Mucosa of gallbladder (tissue), 1 donor: ENCODE results near the gene ALDH1A1. TPM values are rescaled to one million over a fixed set of nuclear protein-coding genes. Genes with fewer than 3 reads are reported as not detected.

ENCODE experiments used
- DNase-seq: peaks from one replicate; pipeline ENCODE4 v3.0.0-alpha.2; 2020; ENCODE audit warnings: low spot score
- total RNA-seq: library from RNA; stranded (reverse); gene quantifications from one replicate; pipeline ENCODE4 v1.2.1, GENCODE V29; 2021
- donor health status: DM: no; HTN: no; CAD: no.

Gene ALDH1A1
- total RNA-seq, 1 donor from 2014 or later = 452 TPM

DNA sequence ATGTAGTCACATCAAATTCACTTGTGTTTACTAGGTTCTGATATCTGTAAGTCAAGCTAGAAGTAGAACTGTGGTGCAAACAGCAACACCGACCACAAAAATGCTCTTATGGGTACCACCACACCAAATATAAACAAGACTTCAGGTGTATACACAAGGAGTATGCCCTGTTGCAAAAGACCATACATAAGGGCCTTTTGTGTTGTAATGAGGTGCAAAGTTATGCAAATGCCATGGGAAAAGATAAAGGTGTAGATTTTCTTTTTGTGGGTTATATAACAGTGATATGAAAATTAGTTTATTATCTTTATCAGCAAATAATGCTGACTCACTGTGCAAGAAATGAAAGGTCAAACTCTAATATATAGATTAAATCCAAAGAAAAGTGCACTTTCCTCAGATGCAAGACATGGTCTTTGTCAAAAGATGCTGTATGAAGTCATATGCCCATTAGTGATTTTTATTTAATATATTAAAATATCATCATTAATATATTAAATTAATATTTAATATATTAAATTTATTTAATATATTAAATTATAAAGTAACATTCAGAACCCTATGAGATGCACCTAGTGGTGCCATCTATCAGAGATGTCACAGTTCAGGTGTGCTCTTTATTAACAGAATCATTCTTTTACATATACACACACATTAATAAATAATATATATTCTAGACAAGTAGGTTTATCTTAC, 26.7 kb upstream of the ALDH1A1 start:
- no peak for DNase-seq

DNA sequence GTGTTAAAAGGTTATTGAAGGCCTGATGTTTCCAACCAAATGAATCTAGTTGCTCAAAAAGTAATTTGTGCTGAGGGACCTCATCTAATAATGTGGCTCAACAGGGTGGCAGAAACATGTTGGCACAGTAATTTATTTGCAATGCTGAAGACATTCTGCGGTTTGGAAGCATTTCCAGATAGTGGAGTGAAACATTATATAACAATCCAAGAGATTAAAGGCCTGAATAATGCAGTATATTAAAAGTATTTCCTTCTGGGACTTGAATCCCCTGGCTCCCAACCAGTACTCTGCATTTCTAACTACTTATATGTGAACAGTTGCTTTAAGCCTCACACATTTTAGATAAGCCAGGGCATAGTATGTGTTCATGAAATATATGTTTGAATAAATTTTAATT, 25.9 kb upstream of the ALDH1A1 start:
- no peak for DNase-seq

DNA sequence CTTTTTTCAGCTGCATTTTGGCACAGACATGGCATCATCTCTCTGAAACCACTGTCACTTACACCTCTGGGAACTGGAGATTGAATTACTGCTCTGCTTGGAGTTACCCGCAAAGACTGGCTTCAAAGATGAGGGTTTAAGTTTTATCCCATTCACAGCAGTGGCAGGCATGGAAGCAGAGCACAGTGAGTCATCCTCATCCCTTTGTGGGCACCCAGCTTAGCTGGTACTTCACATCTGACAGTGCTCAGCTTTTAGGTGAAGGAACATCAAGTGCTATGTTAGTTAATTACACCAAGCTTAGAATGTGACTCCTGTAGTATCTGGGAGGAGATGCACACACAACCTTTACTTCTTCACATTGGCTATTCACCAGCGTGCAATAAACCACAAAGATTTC, 24.8 kb upstream of the ALDH1A1 start:
- DNase-seq = no peak

DNA sequence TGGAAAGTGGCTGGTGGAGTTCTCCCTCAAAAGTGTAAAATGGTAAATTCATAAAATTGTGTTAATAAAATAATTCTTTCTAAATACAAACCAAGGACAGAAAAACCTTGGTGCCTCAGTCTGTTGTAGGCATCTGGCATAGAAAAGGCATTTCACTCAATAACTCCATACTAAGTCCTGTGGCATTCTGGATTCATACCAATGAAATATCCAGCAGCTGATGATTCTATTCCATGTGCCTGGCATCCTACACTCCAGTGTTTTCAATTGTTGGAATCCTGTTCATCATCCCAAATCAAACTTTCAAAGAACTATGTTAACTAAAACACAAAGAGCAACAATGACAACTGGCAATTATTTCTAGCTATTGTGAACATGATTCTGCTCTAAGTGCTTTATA, 21.6 kb upstream of the ALDH1A1 start:
- no peak for DNase-seq

DNA sequence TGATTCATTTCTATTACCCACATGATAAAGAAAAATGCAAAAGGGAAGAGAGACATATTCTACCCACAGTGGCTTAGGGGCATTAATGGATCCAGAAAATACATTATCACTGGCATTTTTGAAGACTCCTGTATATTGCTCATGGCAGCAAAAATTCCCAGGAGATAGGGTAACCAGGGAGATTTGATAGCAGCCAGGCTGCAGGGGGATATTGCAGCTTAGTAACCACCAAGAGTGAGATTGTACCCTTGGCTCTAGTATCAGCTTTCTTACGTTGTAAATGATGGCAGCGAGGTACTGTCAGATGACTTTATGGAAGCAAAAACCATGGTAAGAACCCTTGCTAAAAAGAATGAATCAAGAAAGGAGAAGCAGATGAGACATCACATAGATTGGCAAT, 19.8 kb upstream of the ALDH1A1 start:
- no peak for DNase-seq

DNA sequence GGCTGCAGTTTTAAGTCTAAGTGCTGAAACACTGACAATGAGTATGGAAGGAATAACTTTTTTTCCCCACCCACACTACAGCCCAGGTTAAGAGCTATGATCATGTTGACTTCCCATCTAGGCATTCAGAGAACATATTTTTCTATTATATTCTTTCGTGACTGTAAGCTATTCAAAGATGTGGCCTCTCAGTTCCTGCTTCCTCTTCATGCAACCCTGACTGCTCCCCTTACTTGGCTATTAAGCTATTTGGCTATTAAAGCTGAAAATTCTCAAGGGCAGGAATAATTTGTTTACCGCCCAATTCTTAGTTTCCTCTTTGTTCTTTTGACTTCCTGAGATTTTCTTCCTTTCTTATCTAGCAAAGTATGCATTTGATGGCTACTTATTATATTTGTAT, 18.6 kb upstream of the ALDH1A1 start:
- DNase-seq = no peak

DNA sequence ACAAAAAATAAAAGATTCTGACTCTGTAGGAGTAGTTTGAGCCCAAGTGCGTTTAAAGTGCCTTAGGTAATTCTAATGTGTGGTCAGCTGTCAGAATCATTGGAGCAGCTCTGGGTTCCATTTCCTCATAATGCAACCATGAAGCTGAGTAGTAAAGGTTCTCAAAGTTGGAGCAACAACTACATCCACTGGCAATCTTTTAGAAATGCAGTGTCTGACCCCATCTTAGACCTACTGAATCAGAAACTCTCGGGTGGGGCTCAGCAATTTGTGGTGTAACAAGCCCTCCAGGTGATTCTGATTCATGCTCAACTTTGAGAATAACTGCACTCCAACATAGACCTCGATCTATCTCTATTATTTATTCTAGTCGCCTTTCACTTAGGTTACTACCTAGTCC, 7.6 kb upstream of the ALDH1A1 start:
- DNase-seq = no peak

DNA sequence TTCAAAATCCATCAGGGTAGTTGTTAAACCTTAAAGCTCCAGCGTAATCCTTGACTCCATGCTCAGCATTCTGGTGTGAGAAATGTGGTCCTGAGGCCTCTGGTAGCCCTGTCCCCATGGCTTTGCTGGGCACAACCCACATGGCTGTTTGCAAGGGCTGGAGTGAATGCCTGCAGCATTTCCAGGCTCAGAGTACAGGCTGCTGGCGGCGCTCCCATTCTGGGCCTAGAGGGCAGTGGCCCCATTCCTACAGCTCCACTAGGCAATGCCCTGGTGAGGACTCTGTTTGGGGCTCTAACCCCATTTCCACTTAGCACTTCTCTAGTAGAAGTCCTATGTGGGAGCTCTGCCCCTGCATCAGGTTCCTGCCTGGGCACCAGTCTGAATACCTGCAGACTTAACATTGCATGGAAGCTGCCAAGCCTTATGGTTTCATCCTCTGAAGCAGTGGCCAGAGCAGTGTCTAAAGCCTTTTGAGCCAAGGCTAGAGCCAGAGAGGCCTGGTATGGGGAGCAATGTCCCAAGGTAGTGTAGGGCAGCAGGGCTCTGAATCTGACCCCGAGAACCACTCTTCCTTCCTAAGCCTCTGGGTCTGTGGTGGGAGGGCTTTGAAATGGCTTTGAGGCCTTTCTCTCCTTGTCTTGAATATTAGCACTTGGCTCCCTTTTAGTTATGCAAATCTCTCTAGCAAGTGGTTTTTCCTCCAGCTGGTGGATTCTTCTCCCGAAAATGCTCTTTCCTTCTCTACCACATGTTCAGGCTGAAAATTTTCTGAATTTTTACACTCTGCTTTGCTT, 5.8 kb upstream of the ALDH1A1 start:
- no peak for DNase-seq

DNA sequence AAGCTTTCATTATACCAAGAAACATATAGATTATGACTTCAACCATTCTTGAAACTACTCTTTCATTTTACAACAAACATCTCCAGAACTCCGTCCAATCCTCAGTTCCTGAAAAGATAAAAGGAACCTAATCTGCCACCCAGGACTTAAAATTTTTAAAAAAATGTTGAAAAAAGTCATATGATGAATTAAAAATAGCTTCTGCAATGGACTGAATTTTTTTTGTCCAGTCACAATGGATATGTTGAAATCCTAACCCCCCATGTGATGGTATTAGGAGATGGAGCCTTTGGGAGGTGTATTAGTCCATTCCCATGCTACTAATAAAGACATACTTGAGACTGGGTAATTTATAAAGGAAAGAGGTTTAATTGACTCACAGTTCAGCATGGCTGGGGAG, 2.7 kb upstream of the ALDH1A1 start:
- no peak for DNase-seq

DNA sequence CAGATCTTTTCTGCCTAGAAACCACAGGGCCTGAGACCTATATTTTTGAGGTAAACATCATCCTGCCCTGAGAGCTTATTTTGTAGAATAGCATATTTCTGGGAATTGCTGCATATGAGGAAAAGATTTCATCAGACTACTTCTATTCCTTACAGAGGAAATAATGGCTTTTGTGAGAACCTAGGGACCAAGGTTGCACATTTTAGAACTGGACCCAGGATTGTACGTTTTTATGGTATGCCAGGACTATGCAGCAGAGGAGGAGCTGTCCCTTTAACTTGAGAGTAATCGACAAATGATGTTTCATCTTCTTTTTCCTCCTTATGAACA, 2.2 kb upstream of the ALDH1A1 start:
- DNase-seq = no peak

DNA sequence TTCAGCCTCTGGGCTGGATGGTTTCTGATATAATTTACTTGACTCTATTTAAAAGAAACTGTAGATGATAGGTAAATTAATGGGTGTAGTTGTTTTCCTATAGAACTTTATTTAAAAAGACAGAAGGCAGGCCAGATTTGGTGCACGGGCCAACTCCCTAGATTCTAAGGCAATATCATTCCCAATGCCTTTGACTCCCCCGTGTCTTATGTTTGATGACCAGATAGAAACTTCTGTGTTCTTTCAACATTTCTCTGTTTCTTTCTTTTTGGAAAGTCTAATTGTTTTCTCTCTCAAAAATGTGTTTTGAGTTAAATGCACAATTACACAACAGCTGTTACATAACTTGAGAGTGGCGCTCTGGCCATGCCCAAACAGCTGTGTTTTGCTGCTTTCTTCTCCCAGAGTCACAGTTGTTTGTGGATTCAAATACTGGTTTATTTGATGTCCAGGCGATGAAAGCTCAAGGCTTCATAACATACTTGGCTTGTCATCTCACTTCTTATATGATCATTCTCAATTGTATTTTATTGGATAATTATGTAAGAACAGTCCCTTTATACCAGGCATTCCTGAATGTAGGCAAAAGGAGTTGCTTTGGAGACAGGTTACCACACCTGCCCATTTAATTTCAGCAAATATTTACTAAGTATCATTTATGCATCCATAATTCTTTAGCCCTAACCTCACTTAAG, 1.7 kb upstream of the ALDH1A1 start:
- no peak for DNase-seq

DNA sequence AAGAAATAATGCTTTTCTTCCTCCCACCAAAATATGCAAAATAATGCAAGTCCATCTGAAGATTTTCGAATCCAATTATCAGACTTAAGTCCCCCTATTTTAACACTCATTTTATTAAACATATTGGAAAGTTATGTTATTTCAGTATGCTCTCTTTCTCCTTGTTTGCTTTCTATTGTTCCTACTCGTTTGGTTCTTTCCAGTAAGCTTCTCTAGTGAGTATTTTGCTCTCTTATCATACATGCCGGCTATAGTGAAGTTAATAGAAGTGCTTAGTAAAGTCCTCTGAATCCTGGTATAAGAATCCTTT, 517 bp downstream of the ALDH1A1 start:
- no peak for DNase-seq

DNA sequence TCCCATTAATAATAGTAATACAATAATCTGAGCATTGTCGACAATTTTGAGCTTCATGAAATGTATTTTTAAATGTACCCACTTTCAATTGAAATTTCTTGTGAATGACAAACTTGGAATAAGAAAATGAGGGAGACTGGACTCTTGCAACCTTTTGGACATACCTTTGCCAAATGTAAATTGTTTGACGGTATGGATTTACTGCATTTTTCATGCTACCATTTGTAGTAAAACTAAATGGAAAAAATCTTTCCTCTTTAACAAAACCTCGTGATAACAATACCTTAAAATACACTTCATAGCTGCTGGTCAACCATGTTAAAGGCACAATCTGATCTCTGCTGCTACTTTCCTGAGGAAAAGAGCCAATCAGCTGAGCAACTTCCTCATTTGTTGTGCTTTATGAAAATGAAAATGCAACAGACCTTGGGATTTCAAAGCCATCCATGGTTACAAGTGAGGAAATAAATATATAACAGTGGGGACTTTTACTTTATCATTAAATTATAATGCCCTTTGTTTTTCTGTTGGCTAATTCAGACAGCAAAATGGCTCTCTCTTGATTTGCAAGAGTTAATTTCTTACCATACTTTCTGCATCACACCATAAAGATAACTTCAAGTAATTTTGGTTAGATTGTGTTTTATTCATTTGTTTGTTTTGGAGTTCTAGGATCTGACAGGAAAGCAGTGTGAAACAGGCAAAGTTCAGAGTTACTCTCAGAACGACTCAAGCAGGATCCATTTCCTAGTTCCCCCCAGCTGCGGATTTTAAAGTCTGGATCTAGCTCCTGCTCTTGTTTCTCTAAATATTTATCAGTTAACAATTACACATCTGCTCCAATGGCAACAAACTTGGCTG, 1.1 kb downstream of the ALDH1A1 start:
- DNase-seq = no peak

DNA sequence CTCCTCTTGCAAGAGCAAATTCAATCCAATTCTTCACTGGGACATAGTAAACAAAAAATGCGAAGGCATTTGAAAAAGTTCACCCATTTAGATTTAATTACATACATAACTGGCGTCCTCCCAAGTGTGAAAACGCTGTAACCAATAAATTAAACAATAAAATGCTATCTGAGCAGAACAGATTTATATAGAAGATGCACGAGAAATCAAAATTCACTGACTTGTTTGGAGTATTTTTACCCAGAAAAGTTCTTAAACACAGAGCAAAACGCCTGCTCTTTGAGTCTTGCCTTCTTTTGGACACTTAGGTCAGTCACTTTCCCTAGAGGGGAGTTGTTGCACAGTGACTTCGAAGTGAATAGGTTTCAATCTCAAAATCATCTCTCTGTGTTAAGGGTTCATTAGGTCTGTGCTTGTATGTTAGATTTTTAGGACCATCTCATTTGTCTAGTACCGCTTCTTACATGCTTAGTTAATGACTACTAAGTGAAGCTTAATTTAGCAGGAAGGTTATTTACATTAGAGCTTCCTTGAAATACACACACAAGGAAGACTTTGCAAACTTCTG, 1.9 kb downstream of the ALDH1A1 start:
- DNase-seq = no peak

DNA sequence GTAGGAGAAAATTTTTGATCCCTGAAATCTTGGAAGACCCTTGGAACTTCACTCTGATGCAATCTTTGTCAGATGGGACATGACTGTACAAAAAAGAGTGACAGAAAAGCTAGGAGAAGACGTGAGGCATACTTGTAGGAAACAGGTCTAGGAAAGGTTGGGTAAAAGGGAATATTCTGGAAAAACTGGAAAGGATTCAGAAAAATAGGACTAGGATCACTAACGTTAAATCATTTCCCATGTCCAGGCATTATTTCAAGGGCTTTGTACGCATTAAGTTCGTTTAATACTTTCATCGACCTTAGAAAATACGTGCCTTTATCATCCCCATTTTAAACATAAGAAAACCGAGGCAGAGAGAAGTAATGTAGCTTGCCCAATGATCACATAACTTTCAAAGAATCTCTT, 2.9 kb downstream of the ALDH1A1 start:
- DNase-seq = no peak

DNA sequence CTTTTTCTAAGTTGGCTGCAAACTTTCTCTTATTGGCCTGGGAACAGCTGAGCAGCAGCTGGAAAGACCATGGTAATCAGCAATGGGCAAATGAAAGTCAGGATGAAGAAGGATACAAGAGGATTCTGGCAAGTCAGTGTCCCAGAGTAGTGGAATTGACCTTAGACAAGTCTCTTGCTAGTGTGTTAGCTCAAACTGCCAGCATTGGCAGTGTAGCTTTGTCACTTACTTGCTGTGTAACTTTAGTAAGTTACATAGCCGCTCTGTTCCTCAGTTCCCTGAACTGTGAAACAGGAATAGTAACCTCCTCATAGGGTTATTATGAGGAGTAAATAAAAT, 3.6 kb downstream of the ALDH1A1 start:
- no peak for DNase-seq

DNA sequence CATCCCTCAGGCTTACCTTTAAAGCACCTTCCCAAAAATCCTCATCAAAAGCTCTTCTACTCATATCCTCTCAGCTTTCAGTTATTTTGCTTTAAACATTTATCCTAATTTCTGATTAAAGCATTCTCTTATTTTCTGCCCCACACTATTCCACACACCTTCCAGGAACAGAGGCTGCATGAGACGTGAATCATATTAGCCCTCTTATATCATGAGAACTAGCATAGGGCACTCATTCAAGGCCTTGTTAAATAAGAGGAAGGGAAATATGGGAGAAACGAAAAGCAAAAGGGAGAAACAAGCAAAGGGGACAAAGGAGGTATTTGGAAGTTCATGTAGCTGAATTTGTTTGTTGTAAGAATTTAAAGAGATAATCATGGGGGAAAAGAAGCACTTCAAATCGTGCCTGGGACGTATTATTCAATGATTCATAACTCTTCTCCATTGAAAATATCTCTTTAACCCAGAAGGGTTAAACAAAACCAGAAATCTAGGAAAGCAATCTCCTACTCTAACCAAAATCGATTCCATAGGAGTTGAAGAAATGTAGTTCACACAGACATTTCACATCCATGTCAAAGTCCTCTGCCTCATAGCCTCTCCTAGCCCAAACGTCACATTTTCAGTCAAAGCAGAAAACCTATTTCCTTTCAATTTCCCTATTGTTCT, 4.1 kb downstream of the ALDH1A1 start:
- DNase-seq = no peak

DNA sequence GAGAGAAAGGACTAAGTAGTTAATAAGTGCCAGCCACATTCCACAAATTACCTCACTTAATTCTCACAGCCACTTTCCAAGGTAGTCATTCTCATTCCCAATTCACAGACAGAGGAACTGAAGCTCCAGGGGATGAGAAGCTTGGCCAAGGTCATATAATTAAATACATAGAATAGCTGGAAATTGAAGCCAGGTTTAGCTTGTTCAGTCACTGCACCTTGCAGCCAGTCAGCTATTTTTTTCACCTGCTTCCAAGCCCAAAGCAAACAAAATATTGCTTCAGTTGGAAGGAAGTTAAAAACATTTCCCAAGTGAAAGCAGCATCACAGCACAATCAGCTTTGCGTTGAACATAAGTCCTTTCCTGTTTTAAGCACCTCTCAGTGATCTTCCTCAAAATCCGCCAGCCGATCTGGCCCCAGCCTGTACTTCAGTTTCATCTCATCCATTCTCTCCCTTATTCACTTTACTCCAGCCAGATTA, 4.8 kb downstream of the ALDH1A1 start:
- DNase-seq = no peak

DNA sequence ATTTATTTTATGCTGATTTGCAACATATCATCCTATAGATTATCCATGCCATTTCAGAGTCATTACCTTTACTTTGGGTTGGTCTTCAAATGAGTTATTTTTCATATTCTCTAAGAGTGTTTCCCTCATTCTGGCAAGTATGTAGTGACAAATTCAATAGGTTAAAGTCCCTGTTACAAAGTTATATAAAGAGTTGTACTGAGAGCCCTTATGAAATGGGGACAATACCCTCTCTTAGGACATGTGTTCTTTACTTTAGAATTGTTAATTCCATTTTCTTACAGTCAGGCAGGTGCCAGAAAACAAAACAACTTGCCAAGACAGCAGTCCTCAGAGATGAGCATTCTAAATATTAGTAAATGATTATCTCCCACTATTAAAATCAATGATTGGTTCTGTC, 6.0 kb downstream of the ALDH1A1 start:
- DNase-seq = no peak

DNA sequence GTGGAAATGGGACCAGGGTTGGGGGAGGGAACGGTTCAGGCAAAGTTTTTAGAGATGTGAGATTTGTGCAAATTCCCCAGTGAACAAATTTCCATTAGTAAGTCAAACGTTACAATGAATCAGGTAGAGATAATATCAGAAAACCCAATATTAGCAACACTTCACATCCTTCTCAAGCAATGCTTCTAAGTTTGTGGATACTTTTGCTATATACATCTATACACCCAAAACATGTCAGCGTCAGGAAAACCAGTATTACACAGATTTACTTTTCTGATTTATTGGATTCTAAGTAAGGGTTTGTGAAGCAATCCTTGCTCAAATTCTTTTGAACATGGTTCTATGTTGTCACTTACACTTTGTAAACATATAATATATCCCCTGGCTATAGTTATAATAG, 6.5 kb downstream of the ALDH1A1 start:
- no peak for DNase-seq

DNA sequence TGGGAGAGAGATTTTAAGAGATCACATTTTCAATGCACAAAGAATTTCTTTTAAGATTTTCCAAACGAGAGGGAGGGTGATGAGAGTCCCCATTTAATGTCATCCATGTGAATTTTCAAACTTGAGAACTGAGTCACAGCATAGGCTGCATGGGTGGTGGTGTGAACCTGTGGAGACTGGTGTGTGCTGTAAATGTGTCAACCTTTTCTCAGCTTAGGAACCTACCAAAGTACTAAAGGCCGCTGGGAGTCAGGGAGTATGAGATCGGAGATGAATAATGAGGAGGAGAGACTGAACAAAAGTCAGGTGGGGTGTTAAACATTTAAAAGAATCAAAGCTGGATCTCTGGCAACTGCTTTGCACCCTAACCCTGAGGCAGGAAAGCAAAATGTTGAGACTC, 7.5 kb downstream of the ALDH1A1 start:
- no peak for DNase-seq
